ENCODE data around the gene NFE2L3. TPM values are rescaled to one million over a fixed set of nuclear protein-coding genes. Genes with fewer than 3 reads are reported as not detected.

The NFE2L3 gene
- total and polyA plus RNA-seq, 9 of the 15 experiments (the other 6 are each of a cell fraction or from before 2014, with no cell fraction given): 2.9 to 16.9 (median 12.4) TPM

DNA sequence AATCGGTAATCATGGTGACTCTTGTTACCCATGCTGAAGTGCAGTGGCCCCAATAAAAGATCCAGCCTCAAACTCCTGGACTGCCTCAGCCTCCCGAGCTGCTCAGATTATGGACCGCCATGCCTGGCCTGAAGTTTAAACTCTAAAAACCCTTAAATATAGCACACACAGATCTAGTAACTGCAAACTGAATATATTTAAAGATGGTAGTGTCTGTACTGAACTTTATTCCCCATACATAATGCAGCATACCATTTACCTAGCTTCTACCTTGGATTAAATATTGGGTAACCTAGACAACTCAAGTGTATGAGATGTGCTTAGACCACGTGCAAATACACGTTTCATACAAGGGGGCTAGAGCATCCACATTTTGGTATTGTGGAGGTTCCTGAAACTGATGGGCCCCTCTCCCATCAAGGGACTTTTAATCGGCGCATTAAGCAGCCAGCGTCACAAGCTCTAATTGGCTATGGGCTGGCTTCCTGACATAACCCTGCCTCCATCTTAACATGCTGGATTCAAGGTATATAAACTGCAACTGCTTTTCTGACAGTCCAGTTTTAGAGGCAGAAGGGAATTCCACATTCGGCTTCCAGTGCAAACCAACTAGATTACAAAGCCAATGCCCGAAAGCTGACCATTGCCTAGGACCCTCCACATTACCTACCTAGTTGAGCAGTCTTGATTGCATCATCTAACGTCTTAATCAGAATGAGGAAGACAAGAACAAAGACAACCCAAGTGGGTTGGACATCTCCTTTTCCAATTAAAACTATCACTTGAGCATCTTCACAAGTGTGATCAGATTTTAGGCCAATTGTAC is 35.6 kb downstream of the NFE2L3 start (continued):
- TF ChIP-seq, protein P1, sequence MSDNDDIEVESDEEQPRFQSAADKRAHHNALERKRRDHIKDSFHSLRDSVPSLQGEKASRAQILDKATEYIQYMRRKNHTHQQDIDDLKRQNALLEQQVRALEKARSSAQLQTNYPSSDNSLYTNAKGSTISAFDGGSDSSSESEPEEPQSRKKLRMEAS (CRISPR knock-in tag; IDR thresholded peaks at IDR 0.05): 0 out of 2 replicates have a peak, but pooled peaks have one; percentile 25
- TF ChIP-seq PYGO2 (tag; IDR thresholded peaks at IDR 0.05) (no peak), ZNF23 (CRISPR knock-in tag; IDR thresholded peaks at IDR 0.05) (peak; percentile 13; the same call in 1 of the 2 replicates), XRCC3 (IDR thresholded peaks at IDR 0.05) (no peak), CTCFL (IDR thresholded peaks at IDR 0.05; ENCODE audit: borderline replicate concordance, insufficient read depth, low read depth, low read length, poor library complexity, severe bottlenecking) (no peak), U2AF1 (optimal IDR thresholded peaks at IDR 0.05; ENCODE audit: low read depth, low read length) (no peak), THAP7 (CRISPR knock-in tag; IDR thresholded peaks at IDR 0.05) (peak; percentile 59; the same call in 1 of the 2 replicates), ZBTB8A (IDR thresholded peaks at IDR 0.05; ENCODE audit: partially characterized antibody) (no peak), SUPT5H (IDR thresholded peaks at IDR 0.05) (peak; percentile 80), ZNF143 (CRISPR knock-in tag; IDR thresholded peaks at IDR 0.05) (no peak), CBFB (CRISPR knock-in tag; IDR thresholded peaks at IDR 0.05) (no peak), GATA2 (CRISPR knock-in tag; IDR thresholded peaks at IDR 0.05) (no peak), PTBP1 (IDR thresholded peaks at IDR 0.05; ENCODE audit: low read depth, low read length) (no peak), RCOR1 (IDR thresholded peaks at IDR 0.05; ENCODE audit: borderline replicate concordance in 1 of 2, low read depth in 2 of 2, low read length in 2 of 2) (no peak), ZNF318 (IDR thresholded peaks at IDR 0.05; ENCODE audit: borderline replicate concordance in 1 of 2, low read depth in 1 of 2) (no peak), POLR2B (IDR thresholded peaks at IDR 0.05; ENCODE audit: low read depth, partially characterized antibody) (peak; percentile 84)
